Adrenal gland (tissue), 12 donors: ENCODE data around the gene STIM1. TPM values are rescaled to one million over a fixed set of nuclear protein-coding genes. Genes with fewer than 3 reads are reported as not detected.

Experiments used
- DNase-seq, 7 donors: peaks; one replicate each; pipeline ENCODE4 v3.0.0-alpha.2; 2019 to 2020
- H3K27ac ChIP-seq, 5 donors: fragments of 200-600 bp; sonication (generic) in 4 of 5; 1 replicate in 3 of 5; 2 replicates in 2 of 5; pipeline versions ENCODE4 v1.5.1 to v1.8.0; 2016 to 2020; ENCODE audit warnings: mild to moderate bottlenecking in 1 of 5
- H3K27me3 ChIP-seq: fragments of 200-600 bp; 2 replicates; pipeline ENCODE4 v1.8.0; 2021
- H3K36me3 ChIP-seq, 2 donors: fragments of 200-600 bp; replicated peaks in 1 of 2; 1 replicate in 1 of 2; 2 replicates in 1 of 2; pipeline versions ENCODE4 v1.5.1 to v1.8.0; 2018 to 2022
- H3K4me1 ChIP-seq, 2 donors: fragments of 200-600 bp; replicated peaks in 1 of 2; 1 replicate in 1 of 2; 2 replicates in 1 of 2; pipeline versions ENCODE4 v1.5.1 to v1.8.0; 2018 to 2021
- H3K4me3 ChIP-seq, 4 donors: fragments of 200-600 bp; sonication (generic) in 3 of 4; one replicate each; pipeline ENCODE4 v1.5.1; 2016 to 2018
- H3K9me3 ChIP-seq, 3 donors: fragments of 200-600 bp; sonication (generic) in 1 of 3; replicated peaks in 1 of 3; 1 replicate in 2 of 3; 2 replicates in 1 of 3; pipeline versions ENCODE4 v1.5.1 to v1.8.0; 2016 to 2021
- POLR2A ChIP-seq, 2 donors: fragments of 450-650 bp; IDR thresholded peaks; one replicate each; pipeline ENCODE4 v1.6.1; 2017; ENCODE audit warnings: antibody characterized with exemption in 2 of 2, mild to moderate bottlenecking in 2 of 2, moderate library complexity in 1 of 2
- WGBS, 4 donors: extraction: QIAGEN DNeasy Blood & Tissue Kit in 2 of 4; methylation state at CpG; one replicate each; pipeline versions ENCODE4 v1.1.5 to v1.1.7; 2013 to 2017; 5-methylcytosine and 5-hydroxymethylcytosine counted together
- intact Hi-C, 2 donors: fragments of 100-400 bp; cut with DNase I; formaldehyde crosslinking; loops; one replicate each; pipeline versions ENCODE4 v1.14.1 to v1.15.0; 2022 to 2023
- polyA plus RNA-seq, 3 donors: library from polyadenylated mRNA; stranded (reverse); fragments of 200-250 nt in 2 of 3; fragments of 350-450 nt in 1 of 3; fragmentation: Illumina TruSeq in 1 of 3; extraction: RNeasy Lipid Tissue Mini Kit (QIAGEN cat#74804) in 1 of 3; gene quantifications; one replicate each; pipeline ENCODE4 v1.2.3, GENCODE V29; 2013 to 2014
- total RNA-seq, 9 donors: library from RNA; depleted of rRNA in 4 of 9; stranded (reverse); fragments of >200 nt in 4 of 9; fragments of 120-200 nt in 1 of 9; fragmentation: NEBNext Ultra II Directional in 1 of 9; extraction: Animal tissue kit (Norgen Biotek cat#: 25700) in 1 of 9; gene quantifications; one replicate each; pipeline versions ENCODE4 v1.1.0 to v1.2.4, GENCODE V29; 2013 to 2023
- TF ChIP-seq, protein P1 (sequence below), 6 experiments: fragments of 450-650 bp in 4 of 6; fragments of 200-600 bp in 2 of 6; sonication (generic) in 1 of 6; IDR thresholded peaks; 1 replicate in 5 of 6; 2 replicates in 1 of 6; pipeline versions ENCODE4 v1.5.1 to v1.8.0; 2016 to 2021; ENCODE audit warnings: antibody characterized with exemption in 6 of 6, mild to moderate bottlenecking in 2 of 6, moderate library complexity in 1 of 6
- donor health status: healthy with polysubstance abuse.
- donor health status: Bipolar disorder and iron deficiency.
- donor health status: DM: yes; HTN: yes; CAD: no.
- donor health status: DM: no; HTN: no; CAD: no.
- donor health status: DM: no; HTN: no; CAD: no.
- donor health status: DM: yes; HTN: yes; CAD: no.

Gene STIM1
- total and polyA plus RNA-seq, 12 donors, result 7.8 to 44.1 (median 32.5) TPM

DNA sequence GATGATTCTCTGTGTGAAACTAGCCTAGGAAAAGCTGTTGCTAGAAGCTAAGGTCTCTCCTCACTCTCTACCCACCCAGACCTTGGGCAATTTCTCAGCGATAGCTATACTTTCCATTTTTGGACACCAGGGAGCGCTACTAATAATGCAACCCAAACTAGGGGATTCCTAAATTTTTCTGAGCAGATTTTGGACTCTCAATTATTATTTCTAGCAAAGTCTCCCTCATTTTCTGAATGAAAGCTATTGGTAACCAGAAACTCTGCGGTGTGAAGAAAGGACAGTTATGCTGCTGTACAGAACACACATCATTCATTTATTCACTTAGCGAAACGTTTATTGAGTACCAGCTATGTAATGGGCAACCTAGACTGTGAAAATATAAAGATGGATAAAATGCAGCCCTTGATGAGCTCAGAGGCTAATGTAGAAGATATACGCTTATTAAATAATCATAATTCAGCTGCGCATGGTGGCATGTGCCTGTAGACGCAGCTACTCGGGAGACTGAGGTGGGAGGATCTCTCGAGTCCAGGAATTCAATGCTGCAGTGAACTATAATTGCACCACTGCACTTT lies 6.1 kb upstream of the STIM1 start:
- DNase-seq, result peak in 2 of 7 donors; percentile 51 to 60
- no peaks in the 10 kb centered on the region for H3K36me3 ChIP-seq
- H3K27ac ChIP-seq, result no peak overlapping the region
- intact Hi-C loops, result no loop called here
- H3K4me3 ChIP-seq, result no peak overlapping the region
- 56 to 61% (median 58%) methylated on average over 10 of the region's 10 CpGs for WGBS, 4 donors
- peaks cover 0 to 7% of the 10 kb centered on the region in 2 donors for H3K4me1 ChIP-seq
- no peaks in the 10 kb centered on the region for H3K27me3 ChIP-seq
- TF ChIP-seq POLR2A (IDR thresholded peaks at IDR 0.05), result no peak
- TF ChIP-seq, protein P1, sequence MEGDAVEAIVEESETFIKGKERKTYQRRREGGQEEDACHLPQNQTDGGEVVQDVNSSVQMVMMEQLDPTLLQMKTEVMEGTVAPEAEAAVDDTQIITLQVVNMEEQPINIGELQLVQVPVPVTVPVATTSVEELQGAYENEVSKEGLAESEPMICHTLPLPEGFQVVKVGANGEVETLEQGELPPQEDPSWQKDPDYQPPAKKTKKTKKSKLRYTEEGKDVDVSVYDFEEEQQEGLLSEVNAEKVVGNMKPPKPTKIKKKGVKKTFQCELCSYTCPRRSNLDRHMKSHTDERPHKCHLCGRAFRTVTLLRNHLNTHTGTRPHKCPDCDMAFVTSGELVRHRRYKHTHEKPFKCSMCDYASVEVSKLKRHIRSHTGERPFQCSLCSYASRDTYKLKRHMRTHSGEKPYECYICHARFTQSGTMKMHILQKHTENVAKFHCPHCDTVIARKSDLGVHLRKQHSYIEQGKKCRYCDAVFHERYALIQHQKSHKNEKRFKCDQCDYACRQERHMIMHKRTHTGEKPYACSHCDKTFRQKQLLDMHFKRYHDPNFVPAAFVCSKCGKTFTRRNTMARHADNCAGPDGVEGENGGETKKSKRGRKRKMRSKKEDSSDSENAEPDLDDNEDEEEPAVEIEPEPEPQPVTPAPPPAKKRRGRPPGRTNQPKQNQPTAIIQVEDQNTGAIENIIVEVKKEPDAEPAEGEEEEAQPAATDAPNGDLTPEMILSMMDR (IDR thresholded peaks at IDR 0.05), result peak; percentile 48 to 79 (median 70)
- H3K9me3 ChIP-seq, result no peaks in the 10 kb centered on the region

DNA sequence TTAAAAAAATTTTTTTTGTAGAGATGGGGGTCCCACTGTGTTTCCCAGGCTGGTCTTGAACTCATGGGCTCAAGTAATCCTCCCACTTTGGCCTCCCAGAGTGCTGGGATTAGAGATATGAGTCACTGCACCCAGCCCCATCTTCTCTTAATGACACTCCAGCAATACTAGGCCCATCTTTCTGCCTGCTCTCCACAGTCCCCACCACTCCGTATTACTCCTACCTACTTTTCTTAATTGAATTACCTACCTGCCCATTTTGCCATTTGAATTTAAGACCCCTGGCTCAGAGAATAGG lies 2.0 kb upstream of the STIM1 start:
- H3K4me3 ChIP-seq, result no peak overlapping the region
- no peaks in the 10 kb centered on the region for H3K9me3 ChIP-seq
- DNase-seq, result no peak
- H3K4me1 ChIP-seq, result peaks cover 16 to 34% of the 10 kb centered on the region in 2 donors
- peak overlapping the region in 1 of 5 donors; percentile 100 for H3K27ac ChIP-seq
- TF ChIP-seq POLR2A (IDR thresholded peaks at IDR 0.05), result no peak
- TF ChIP-seq, protein P1 (IDR thresholded peaks at IDR 0.05), result no peak
- no peaks in the 10 kb centered on the region for H3K36me3 ChIP-seq
- intact Hi-C loops, result loop anchor here in 1 of 2 donors (5.0 kb wide), 1 partner anchor 219 kb away; no protein-coding TSS in a partner anchor
- H3K27me3 ChIP-seq, result no peaks in the 10 kb centered on the region
- WGBS, 4 donors, result 92 to 100% (median 98%) methylated on average over 1 of the region's 1 CpG

DNA sequence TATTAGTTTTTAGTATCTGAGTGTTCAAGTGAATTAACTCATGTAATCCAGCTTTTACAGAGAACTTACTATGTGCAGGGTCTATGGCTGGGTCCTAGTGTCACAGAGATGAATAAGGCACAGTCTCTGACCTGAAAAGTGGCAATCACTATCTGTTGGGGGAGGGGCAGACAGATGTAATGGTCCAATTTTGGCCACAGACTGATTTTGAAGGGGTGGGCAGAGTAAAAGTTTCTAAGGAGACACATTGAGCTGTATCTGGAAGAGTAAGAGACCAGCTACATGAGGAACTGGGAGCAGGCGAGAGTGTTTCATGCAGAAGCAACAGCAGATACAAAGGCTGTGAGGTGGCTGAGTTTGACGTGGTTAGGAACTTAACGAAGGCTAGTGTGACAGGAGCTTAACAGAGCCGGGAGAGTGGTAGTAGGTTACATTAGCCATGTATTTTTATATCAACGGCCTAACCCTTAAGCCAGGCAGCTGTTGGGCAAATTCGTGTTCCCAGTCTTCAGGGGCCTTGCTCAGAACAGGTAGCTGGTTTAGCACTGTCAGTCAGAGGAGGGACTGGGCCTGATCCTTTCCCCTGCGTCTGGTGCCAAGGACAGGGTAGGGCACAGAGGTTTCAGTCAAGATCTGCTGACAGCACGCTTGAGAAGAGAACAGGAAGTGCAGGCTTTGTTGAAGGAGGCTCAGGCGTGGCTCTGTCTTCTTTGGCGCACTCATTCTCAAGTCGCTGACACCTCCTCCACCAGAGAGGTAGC lies 1.4 kb upstream of the STIM1 start:
- DNase-seq, result peak in 6 of 7 donors; percentile 31 to 62 (median 42)
- H3K36me3 ChIP-seq, result no peaks in the 10 kb centered on the region
- WGBS, 4 donors, result 53 to 69% (median 63%) methylated on average over 10 to 11 of the region's 11 CpGs
- H3K27ac ChIP-seq, result peak overlapping the region in 4 of 5 donors; percentile 9 to 100 (median 94)
- H3K9me3 ChIP-seq, result no peaks in the 10 kb centered on the region
- intact Hi-C loops, result loop anchor here in 1 of 2 donors (5.0 kb wide), 1 partner anchor 218 kb away; no protein-coding TSS in a partner anchor
- TF ChIP-seq, protein P1 (IDR thresholded peaks at IDR 0.05), result no peak
- TF ChIP-seq POLR2A (IDR thresholded peaks at IDR 0.05), result no peak
- H3K4me1 ChIP-seq, result peaks cover 19 to 40% of the 10 kb centered on the region in 2 donors
- H3K27me3 ChIP-seq, result no peaks in the 10 kb centered on the region
- peak overlapping the region in 1 of 4 donors; percentile 98 for H3K4me3 ChIP-seq

DNA sequence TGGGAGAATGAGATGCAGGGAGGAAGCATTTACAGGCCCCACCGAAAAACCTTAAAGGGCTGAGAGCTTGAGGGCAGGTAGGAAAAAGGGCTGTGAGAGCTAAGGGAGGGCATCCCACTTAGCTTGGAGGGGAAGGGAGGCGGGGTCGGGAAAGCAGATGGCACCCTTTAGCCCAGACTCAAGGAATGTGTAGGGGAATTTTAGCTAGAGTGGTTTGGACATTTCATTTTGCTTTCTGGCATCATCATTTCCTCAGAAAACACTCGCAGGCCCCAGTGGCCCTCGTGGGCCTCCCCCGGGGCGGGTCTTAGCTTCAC lies 846 bp upstream of the STIM1 start:
- H3K27ac ChIP-seq, result peak overlapping the region in 4 of 5 donors; percentile 9 to 100 (median 94)
- peaks cover 24 to 45% of the 10 kb centered on the region in 2 donors for H3K4me1 ChIP-seq
- peak overlapping the region in 1 of 4 donors; percentile 98 for H3K4me3 ChIP-seq
- no peaks in the 10 kb centered on the region for H3K27me3 ChIP-seq
- 15 to 23% (median 21%) methylated on average over 7 of the region's 7 CpGs for WGBS, 4 donors
- no peak for DNase-seq
- H3K9me3 ChIP-seq, result no peaks in the 10 kb centered on the region
- H3K36me3 ChIP-seq, result no peaks in the 10 kb centered on the region
- intact Hi-C loops, result loop anchor here in 1 of 2 donors (5.0 kb wide), 1 partner anchor 218 kb away; no protein-coding TSS in a partner anchor
- TF ChIP-seq POLR2A (IDR thresholded peaks at IDR 0.05), result no peak
- TF ChIP-seq, protein P1 (IDR thresholded peaks at IDR 0.05), result no peak
